CD4-positive, alpha-beta memory T cell (primary cell): ENCODE results near the gene ANKRD10. TPM values are rescaled to one million over a fixed set of nuclear protein-coding genes. Genes with fewer than 3 reads are reported as not detected.

ENCODE experiments used
- CTCF ChIA-PET: fragments of 350-600 bp; sonication (Branson Sonifier 250); formaldehyde crosslinking; loops from one replicate; lab custom pipeline; 2021; ENCODE audit warnings: inconsistent platforms; ENCODE audit not compliant: partially characterized antibody; lab: Charles Lee
- POLR2A ChIA-PET: fragments of 350-600 bp; sonication (Branson Sonifier 250); formaldehyde crosslinking; loops from one replicate; lab custom pipeline; 2021; ENCODE audit not compliant: partially characterized antibody; lab: Charles Lee
- DNase-seq, 5 donors: peaks; one replicate each; pipeline versions ENCODE4 v3.0.0 to v3.0.0-alpha.2; 2020 to 2022; ENCODE audit warnings: mixed read lengths in 1 of 5
- H3K27ac ChIP-seq: one replicate; pipeline ENCODE4 v1.7.0; 2013; ENCODE audit warnings: low read depth, low read length
- H3K27me3 ChIP-seq: 2 replicates; pipeline ENCODE4 v1.7.0; 2013; ENCODE audit warnings: mild to moderate bottlenecking, low read length, moderate library complexity; ENCODE audit not compliant: insufficient read depth
- H3K36me3 ChIP-seq: 2 replicates; pipeline ENCODE4 v1.7.0; 2013; ENCODE audit warnings: mild to moderate bottlenecking, low read length, moderate library complexity; ENCODE audit not compliant: insufficient read depth
- H3K4me1 ChIP-seq: 2 replicates; pipeline ENCODE4 v1.7.0; 2013; ENCODE audit warnings: mild to moderate bottlenecking, low read length, moderate library complexity; ENCODE audit not compliant: insufficient read depth
- H3K4me3 ChIP-seq, 2 donors: one replicate each; pipeline ENCODE4 v1.7.0; 2013; ENCODE audit warnings: low read length in 2 of 2, mild to moderate bottlenecking in 1 of 2
- H3K9me3 ChIP-seq, 2 donors: one replicate each; pipeline ENCODE4 v1.7.0; 2013; ENCODE audit warnings: low read length in 2 of 2, control low read depth in 1 of 2; ENCODE audit not compliant: control insufficient read depth in 1 of 2
- H3K27ac Mint-ChIP-seq, 7 donors: one replicate each; pipeline ENCODE4 v1.8.0; 2020 to 2021; ENCODE audit warnings: mixed read lengths in 7 of 7, mild to moderate bottlenecking in 6 of 7, inconsistent platforms in 3 of 7, moderate library complexity in 3 of 7
- H3K27me3 Mint-ChIP-seq, 2 donors: one replicate each; pipeline ENCODE4 v1.8.0; 2020 to 2021; ENCODE audit warnings: mixed read lengths in 2 of 2
- H3K36me3 Mint-ChIP-seq, 2 donors: one replicate each; pipeline ENCODE4 v1.8.0; 2020 to 2021; ENCODE audit warnings: mixed read lengths in 2 of 2, inconsistent platforms in 1 of 2, mild to moderate bottlenecking in 1 of 2
- H3K4me1 Mint-ChIP-seq, 4 donors: one replicate each; pipeline ENCODE4 v1.8.0; 2020 to 2021; ENCODE audit warnings: mixed read lengths in 4 of 4, mild to moderate bottlenecking in 1 of 4
- H3K4me3 Mint-ChIP-seq, 8 donors: one replicate each; pipeline ENCODE4 v1.8.0; 2020 to 2021; ENCODE audit warnings: mixed read lengths in 8 of 8, mild to moderate bottlenecking in 7 of 8, moderate library complexity in 6 of 8, inconsistent platforms in 3 of 8
- H3K9me3 Mint-ChIP-seq, 8 donors: one replicate each; pipeline ENCODE4 v1.8.0; 2020 to 2021; ENCODE audit warnings: mixed read lengths in 8 of 8, mild to moderate bottlenecking in 5 of 8, inconsistent platforms in 3 of 8, moderate library complexity in 1 of 8
- intact Hi-C: fragments of 100-400 bp; cut with micrococcal nuclease; formaldehyde crosslinking; loops from one replicate; pipeline ENCODE4 v1.15.1; 2023
- polyA plus RNA-seq, 2 donors: library from polyadenylated mRNA; unstranded; fragments of 300-500 nt; fragmentation: Illumina TruSeq; gene quantifications; one replicate each; pipeline ENCODE4 v1.2.3, GENCODE V29; 2021
- total RNA-seq, 2 experiments: library from RNA; stranded (reverse); gene quantifications; one replicate each; pipeline ENCODE4 v1.2.3, GENCODE V29; 2021

Gene ANKRD10
- total and polyA plus RNA-seq, 4 experiments from 2014 or later: 53.0 to 140 (median 95.3) TPM

GRCh38 chr13:110890279-110891165, 24.3 kb downstream of the ANKRD10 start:
- Histone ChIP-seq H3K27me3 (no peaks in the 10 kb centered on the region), H3K27ac (no peak overlapping the region), H3K36me3 (peaks cover 11% of the 10 kb centered on the region), H3K4me3 (no peak overlapping the region), H3K9me3 (no peaks in the 10 kb centered on the region), H3K4me1 (no peaks in the 10 kb centered on the region)
- DNase-seq: no peak
- no peaks in the 10 kb centered on the region for H3K27me3 Mint-ChIP-seq
- peaks cover 0 to 1% (median 0%) of the 10 kb centered on the region in 8 donors for H3K9me3 Mint-ChIP-seq
- H3K4me3 Mint-ChIP-seq: no peak overlapping the region
- POLR2A ChIA-PET: no interaction called here
- peaks cover 0 to 4% (median 1%) of the 10 kb centered on the region in 4 donors for H3K4me1 Mint-ChIP-seq
- H3K36me3 Mint-ChIP-seq: peaks cover 17 to 26% of the 10 kb centered on the region in 2 donors
- intact Hi-C loops: no loop called here
- CTCF ChIA-PET: no interaction called here
- H3K27ac Mint-ChIP-seq: no peak overlapping the region

GRCh38 chr13:110888390-110888789, 26.5 kb downstream of the ANKRD10 start:
- Mint-ChIP-seq H3K4me3 (no peak overlapping the region), H3K36me3 (peaks cover 15 to 17% of the 10 kb centered on the region in 2 donors), H3K27ac (peak overlapping the region in 2 of 7 donors; percentile 14 to 57), H3K27me3 (no peaks in the 10 kb centered on the region), H3K9me3 (peaks cover 0 to 1% (median 0%) of the 10 kb centered on the region in 8 donors), H3K4me1 (peaks cover 0 to 4% (median under 1%) of the 10 kb centered on the region in 4 donors)
- Histone ChIP-seq H3K4me3 (no peak overlapping the region), H3K36me3 (peaks cover 5% of the 10 kb centered on the region), H3K27ac (no peak overlapping the region), H3K9me3 (no peaks in the 10 kb centered on the region), H3K27me3 (no peaks in the 10 kb centered on the region), H3K4me1 (no peaks in the 10 kb centered on the region)
- ChIA-PET CTCF (no interaction called here), POLR2A (no interaction called here)
- no peak for DNase-seq
- intact Hi-C loops: no loop called here

- Mint-ChIP-seq H3K27me3 (no peaks in the 10 kb centered on the region), H3K27ac (peak overlapping the region in 3 of 7 donors; percentile 14 to 57 (median 22))
- intact Hi-C loops: no loop called here
Observed at GRCh38 chr13:110887597-110888333, 27.1 kb downstream of the ANKRD10 start.

GRCh38 chr13:110886870-110887596, 27.8 kb downstream of the ANKRD10 start:
- Histone ChIP-seq H3K4me3 (no peak overlapping the region), H3K27ac (no peak overlapping the region), H3K9me3 (no peaks in the 10 kb centered on the region), H3K27me3 (no peaks in the 10 kb centered on the region), H3K36me3 (no peaks in the 10 kb centered on the region), H3K4me1 (no peaks in the 10 kb centered on the region)
- intact Hi-C loops: no loop called here
- Mint-ChIP-seq H3K27ac (peak overlapping the region in 1 of 7 donors; percentile 6), H3K27me3 (no peaks in the 10 kb centered on the region), H3K4me1 (peaks cover 0 to 4% (median 0%) of the 10 kb centered on the region in 4 donors), H3K36me3 (peaks cover 5 to 7% of the 10 kb centered on the region in 2 donors), H3K4me3 (no peak overlapping the region), H3K9me3 (no peaks in the 10 kb centered on the region)
- no peak for DNase-seq
- POLR2A ChIA-PET: no interaction called here
- CTCF ChIA-PET: no interaction called here

More at GRCh38 chr13:110887597-110888333, 27.1 kb downstream of the ANKRD10 start:
- Histone ChIP-seq H3K27ac (no peak overlapping the region), H3K4me3 (no peak overlapping the region), H3K9me3 (no peaks in the 10 kb centered on the region), H3K4me1 (no peaks in the 10 kb centered on the region), H3K27me3 (no peaks in the 10 kb centered on the region), H3K36me3 (peaks cover 4% of the 10 kb centered on the region)
- ChIA-PET POLR2A (no interaction called here), CTCF (no interaction called here)
- DNase-seq: no peak
- Mint-ChIP-seq H3K9me3 (no peaks in the 10 kb centered on the region), H3K36me3 (peaks cover 9 to 12% of the 10 kb centered on the region in 2 donors), H3K4me1 (peaks cover 0 to 4% (median 0%) of the 10 kb centered on the region in 4 donors), H3K4me3 (no peak overlapping the region)

GRCh38 chr13:110885966-110886869, 28.7 kb downstream of the ANKRD10 start:
- Mint-ChIP-seq H3K27ac (peak overlapping the region in 1 of 7 donors; percentile 1), H3K9me3 (no peaks in the 10 kb centered on the region), H3K4me3 (no peak overlapping the region), H3K4me1 (peaks cover 0 to 4% (median 0%) of the 10 kb centered on the region in 4 donors), H3K36me3 (peaks cover 2 to 7% of the 10 kb centered on the region in 2 donors), H3K27me3 (no peaks in the 10 kb centered on the region)
- H3K4me3 ChIP-seq: no peak overlapping the region
- intact Hi-C loops: no loop called here
- CTCF ChIA-PET: no interaction called here
- no peaks in the 10 kb centered on the region for H3K36me3 ChIP-seq
- no peaks in the 10 kb centered on the region for H3K4me1 ChIP-seq
- H3K27me3 ChIP-seq: no peaks in the 10 kb centered on the region
- no peaks in the 10 kb centered on the region for H3K9me3 ChIP-seq
- H3K27ac ChIP-seq: no peak overlapping the region
- POLR2A ChIA-PET: no interaction called here
- DNase-seq: no peak

- Histone ChIP-seq H3K36me3 (no peaks in the 10 kb centered on the region), H3K4me1 (no peaks in the 10 kb centered on the region), H3K27ac (no peak overlapping the region), H3K9me3 (no peaks in the 10 kb centered on the region), H3K27me3 (no peaks in the 10 kb centered on the region), H3K4me3 (no peak overlapping the region)
- H3K9me3 Mint-ChIP-seq: no peaks in the 10 kb centered on the region
- CTCF ChIA-PET: no interaction called here
- no peak overlapping the region for H3K4me3 Mint-ChIP-seq
- H3K4me1 Mint-ChIP-seq: peaks cover 0 to 4% (median 0%) of the 10 kb centered on the region in 4 donors
- peak overlapping the region in 1 of 7 donors; percentile 1 for H3K27ac Mint-ChIP-seq
- no peak for DNase-seq
- intact Hi-C loops: no loop called here
- no peaks in the 10 kb centered on the region for H3K27me3 Mint-ChIP-seq
- POLR2A ChIA-PET: no interaction called here
- H3K36me3 Mint-ChIP-seq: peaks cover 2 to 4% of the 10 kb centered on the region in 2 donors
Observed at GRCh38 chr13:110885516-110885915, 29.4 kb downstream of the ANKRD10 start.
